Measurements from ENCODE around the gene KRT16.
A peak's percentile ranks its signal among the peaks of the same experiment; 100 is the strongest.
"Not testable (repeated sequence)": the region's sequence is repeated elsewhere in the genome, so short reads cannot be mapped to it uniquely, and the experiment has no call there.

Gene KRT16

GRCh38 chr17:41612376-41613160 lies at the start of gene KRT16:
Gene KRT16, minus strand, starts transcription at chr17:41612767. Its CDS starts 79 bp downstream, at chr17:41612688.
- not testable (repeated sequence) for DNase-seq

GRCh38 chr17:41660221-41660711 lies 47.7 kb upstream of the KRT16 start:
- DNase-seq: no peak

GRCh38 chr17:41659427-41660212 lies 47.1 kb upstream of the KRT16 start:
- DNase-seq: no peak

- no peak for DNase-seq
Measured at GRCh38 chr17:41658846-41659245, 46.3 kb upstream of the KRT16 start.

GRCh38 chr17:41657936-41658335 lies 45.4 kb upstream of the KRT16 start:
- no peak for DNase-seq

GRCh38 chr17:41657176-41657754 lies 44.7 kb upstream of the KRT16 start:
- no peak for DNase-seq

- no peak for DNase-seq
Measured at GRCh38 chr17:41656249-41657023, 43.9 kb upstream of the KRT16 start.

GRCh38 chr17:41655611-41656111 lies 43.1 kb upstream of the KRT16 start:
- DNase-seq: no peak

GRCh38 chr17:41654678-41655607 lies 42.4 kb upstream of the KRT16 start:
- no peak for DNase-seq

- no peak for DNase-seq
Measured at GRCh38 chr17:41653892-41654677, 41.5 kb upstream of the KRT16 start.

- DNase-seq: no peak
Measured at GRCh38 chr17:41653421-41653820, 40.9 kb upstream of the KRT16 start.

- no peak for DNase-seq
Measured at GRCh38 chr17:41652461-41652970, 39.9 kb upstream of the KRT16 start.

GRCh38 chr17:41651625-41652460 lies 39.3 kb upstream of the KRT16 start:
- no peak for DNase-seq

GRCh38 chr17:41650794-41651624 lies 38.4 kb upstream of the KRT16 start:
- no peak for DNase-seq

- DNase-seq: no peak
Measured at GRCh38 chr17:41649923-41650519, 37.5 kb upstream of the KRT16 start.

GRCh38 chr17:41648411-41649195 lies 36.0 kb upstream of the KRT16 start:
- DNase-seq: peak; percentile 63 to 92

- peak in 1 of 2 donors; percentile 95 for DNase-seq
Measured at GRCh38 chr17:41647940-41648410, 35.4 kb upstream of the KRT16 start.

Data from inflammatory macrophage treated with lipopolysaccharide for 1 hour (primary cell).